Measurements from ENCODE around the gene TFR2. TPM values are rescaled to one million over a fixed set of nuclear protein-coding genes. Genes with fewer than 3 reads are reported as not detected.

TFR2 gene
- total RNA-seq (1 to 10 TPM in 1 of 2 donors, under 1 TPM in 1; 0.87 to 1.5 TPM), polyA plus RNA-seq (ENCODE audit: insufficient read depth, low read depth, low replicate concordance) (1.1 TPM)
- long read RNA-seq, donor 1, partial matches to known transcripts, result 88 of 225 reads
- long read RNA-seq, donor 1, other reads (novel, unspliced or antisense), result 137 of 225 reads
- long read RNA-seq, donor 2, result 0 reads

DNA sequence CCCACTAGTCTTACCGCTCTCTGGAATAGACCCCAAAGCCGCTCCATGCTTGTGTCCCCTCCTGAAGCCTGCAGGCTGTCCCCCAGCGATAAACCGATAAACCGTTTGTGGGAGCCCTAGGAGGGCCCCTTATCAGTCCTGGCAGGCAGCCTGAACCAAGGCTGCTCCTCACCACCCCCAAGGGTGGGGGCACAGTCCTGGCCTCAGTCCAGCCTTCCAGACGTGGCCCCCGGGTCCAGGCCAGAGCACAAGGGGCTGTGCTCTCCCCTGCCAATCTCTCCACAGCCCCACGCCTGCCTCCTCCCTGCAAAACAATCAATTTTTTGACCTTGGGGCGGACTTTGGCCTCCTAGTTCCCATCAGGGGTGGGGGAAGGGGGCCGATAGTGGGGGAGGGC lies at the start of gene TFR2:
Gene TFR2, minus strand, starts transcription at position 90 of the 397 bp plus-strand sequence. Its CDS starts 43 bp downstream, at position 47.
- intact Hi-C loops (cut with DNase I; ENCODE audit: low total_unique reads), result no loop called here
- H3K27me3 ChIP-seq, result no peaks in the 10 kb centered on the region
- H3K36me3 ChIP-seq (ENCODE audit: low read depth, missing control alignments), result no peaks in the 10 kb centered on the region
- H3K4me3 ChIP-seq, result no peak within 1 kb of the TSS
- H3K9me3 ChIP-seq, result no peaks in the 10 kb centered on the region
- no peak for DNase-seq
- WGBS, 2 donors, result 42 to 61% methylated on average over 7 to 10 of the region's 10 CpGs
- no peak for TF ChIP-seq POLR2A (IDR thresholded peaks at IDR 0.05)
- TF ChIP-seq, protein P1, sequence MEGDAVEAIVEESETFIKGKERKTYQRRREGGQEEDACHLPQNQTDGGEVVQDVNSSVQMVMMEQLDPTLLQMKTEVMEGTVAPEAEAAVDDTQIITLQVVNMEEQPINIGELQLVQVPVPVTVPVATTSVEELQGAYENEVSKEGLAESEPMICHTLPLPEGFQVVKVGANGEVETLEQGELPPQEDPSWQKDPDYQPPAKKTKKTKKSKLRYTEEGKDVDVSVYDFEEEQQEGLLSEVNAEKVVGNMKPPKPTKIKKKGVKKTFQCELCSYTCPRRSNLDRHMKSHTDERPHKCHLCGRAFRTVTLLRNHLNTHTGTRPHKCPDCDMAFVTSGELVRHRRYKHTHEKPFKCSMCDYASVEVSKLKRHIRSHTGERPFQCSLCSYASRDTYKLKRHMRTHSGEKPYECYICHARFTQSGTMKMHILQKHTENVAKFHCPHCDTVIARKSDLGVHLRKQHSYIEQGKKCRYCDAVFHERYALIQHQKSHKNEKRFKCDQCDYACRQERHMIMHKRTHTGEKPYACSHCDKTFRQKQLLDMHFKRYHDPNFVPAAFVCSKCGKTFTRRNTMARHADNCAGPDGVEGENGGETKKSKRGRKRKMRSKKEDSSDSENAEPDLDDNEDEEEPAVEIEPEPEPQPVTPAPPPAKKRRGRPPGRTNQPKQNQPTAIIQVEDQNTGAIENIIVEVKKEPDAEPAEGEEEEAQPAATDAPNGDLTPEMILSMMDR (IDR thresholded peaks at IDR 0.05), result no peak
- peaks cover 5% of the 10 kb centered on the region for H3K4me1 ChIP-seq
- no peak within 1 kb of the TSS for H3K27ac ChIP-seq

DNA sequence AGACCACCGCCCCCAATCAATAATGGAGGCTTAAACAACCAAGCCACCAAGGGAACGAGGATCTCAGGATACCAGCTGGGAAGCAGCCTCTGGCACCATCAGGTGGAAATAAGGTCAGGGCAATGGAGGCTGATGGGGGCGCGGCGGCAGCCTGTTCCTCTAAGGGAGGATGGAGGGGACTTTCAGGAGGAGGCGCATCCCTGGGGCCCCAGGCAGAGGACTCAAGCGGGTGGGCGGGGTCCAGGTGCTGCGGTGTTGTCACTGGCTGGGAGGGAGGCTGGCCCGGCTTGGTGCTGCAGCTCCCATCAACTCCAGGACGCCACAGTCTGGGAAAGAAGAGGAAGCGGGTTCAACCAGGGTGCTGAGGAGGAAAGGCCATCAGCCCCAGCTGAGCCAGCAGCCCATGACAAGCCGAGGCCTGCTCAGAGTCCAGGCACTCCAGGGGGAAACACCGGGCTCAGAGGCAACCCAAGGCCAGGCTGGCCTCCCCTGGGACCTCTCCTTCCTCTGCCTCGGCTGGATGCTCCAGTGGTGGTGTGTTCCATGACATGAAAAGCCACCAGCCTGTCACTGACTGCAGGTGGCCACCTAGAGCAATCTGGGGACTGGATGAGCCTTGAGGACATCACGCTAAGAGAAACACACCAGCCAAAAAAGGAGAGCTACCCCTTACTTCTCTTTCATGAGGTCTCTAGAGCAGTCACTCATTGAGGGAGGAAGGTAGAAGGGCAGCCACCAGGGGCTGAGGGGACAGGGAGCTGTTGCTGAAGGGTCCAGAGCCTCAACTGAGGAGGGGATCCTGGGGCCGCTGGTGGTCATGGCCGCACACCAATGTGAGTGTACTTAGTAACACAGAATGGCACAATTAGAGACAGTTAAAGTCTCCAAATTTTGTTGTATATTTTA lies 48.1 kb upstream of the TFR2 start:
- no peak for DNase-seq
- H3K9me3 ChIP-seq, result no peaks in the 10 kb centered on the region
- 76 to 90% methylated on average over 7 to 18 of the region's 18 CpGs for WGBS, 2 donors
- peak overlapping the region; percentile 27 to 59 for H3K27ac ChIP-seq
- H3K36me3 ChIP-seq (ENCODE audit: low read depth, missing control alignments), result no peaks in the 10 kb centered on the region
- TF ChIP-seq, protein P1 (IDR thresholded peaks at IDR 0.05), result no peak
- no peak for TF ChIP-seq POLR2A (IDR thresholded peaks at IDR 0.05)
- no peak overlapping the region for H3K4me3 ChIP-seq
- intact Hi-C loops (cut with DNase I; ENCODE audit: low total_unique reads), result loop anchor here (5.0 kb wide), 2 partner anchors 122 to 222 kb away; no protein-coding TSS in a partner anchor
- H3K27me3 ChIP-seq, result no peaks in the 10 kb centered on the region
- H3K4me1 ChIP-seq, result peaks cover 52% of the 10 kb centered on the region

DNA sequence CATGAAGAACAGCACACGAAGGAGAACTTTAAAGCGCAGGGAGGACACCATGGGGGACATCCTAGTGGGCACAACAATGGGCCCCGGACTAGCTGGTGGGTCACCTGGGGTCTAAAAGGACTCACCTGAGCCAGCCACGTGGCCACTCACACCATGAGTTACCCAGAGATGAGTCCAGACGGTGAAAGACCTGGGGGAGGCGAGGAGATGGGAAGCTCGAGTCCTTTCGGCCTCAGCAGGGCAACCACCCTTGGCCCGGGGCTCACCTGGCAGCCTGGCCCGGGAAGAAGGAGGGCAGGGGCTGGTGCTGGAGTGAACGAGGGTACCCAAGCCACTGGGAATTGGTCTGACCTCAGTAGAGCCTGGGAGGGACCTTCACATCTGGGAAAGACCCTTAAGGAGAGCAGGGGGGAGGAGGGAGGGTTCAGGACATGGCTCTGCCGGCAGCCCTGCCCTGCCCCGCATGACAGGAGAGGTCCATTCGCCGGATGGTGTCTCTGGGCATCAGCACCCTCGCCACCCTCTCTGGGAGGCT lies 47.0 kb upstream of the TFR2 start:
- Histone ChIP-seq H3K4me1 (peaks cover 51% of the 10 kb centered on the region), H3K36me3 (ENCODE audit: low read depth, missing control alignments) (no peaks in the 10 kb centered on the region), H3K27me3 (no peaks in the 10 kb centered on the region), H3K4me3 (no peak overlapping the region), H3K27ac (peak overlapping the region; percentile 27 to 59), H3K9me3 (no peaks in the 10 kb centered on the region)
- TF ChIP-seq, protein P1 (IDR thresholded peaks at IDR 0.05), result no peak
- no peak for TF ChIP-seq POLR2A (IDR thresholded peaks at IDR 0.05)
- 68 to 79% methylated on average over 13 to 16 of the region's 16 CpGs for WGBS, 2 donors
- DNase-seq, result no peak
- intact Hi-C loops (cut with DNase I; ENCODE audit: low total_unique reads), result no loop called here

DNA sequence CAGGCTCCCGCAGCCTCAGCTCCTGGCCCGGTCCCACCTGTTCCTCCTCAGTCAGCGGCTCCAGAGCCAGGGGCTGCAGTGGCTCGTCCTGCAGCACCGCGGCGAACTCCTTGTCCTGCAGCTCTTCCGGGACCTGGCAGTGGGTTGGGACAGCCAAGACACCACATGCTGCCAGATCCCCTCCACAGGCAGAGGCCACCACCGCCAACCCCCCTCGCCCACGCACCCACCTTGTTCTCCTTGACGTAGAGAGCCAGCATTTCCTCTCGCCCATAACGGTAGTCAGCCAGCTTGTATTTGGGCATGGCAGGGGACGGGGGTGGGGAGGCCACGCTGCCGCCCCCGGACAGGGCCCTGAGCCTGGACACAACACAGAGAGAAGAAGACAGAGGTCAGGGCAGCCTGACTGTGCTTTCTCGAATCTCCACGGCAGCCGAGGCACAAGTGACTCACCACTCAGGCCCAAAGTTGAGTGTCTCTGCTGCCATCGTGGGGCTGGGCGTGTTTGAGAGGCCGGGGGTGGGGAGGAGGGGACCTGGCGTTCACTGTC lies 46.5 kb upstream of the TFR2 start:
- peak overlapping the region; percentile 27 to 59 for H3K27ac ChIP-seq
- no peaks in the 10 kb centered on the region for H3K27me3 ChIP-seq
- no peaks in the 10 kb centered on the region for H3K36me3 ChIP-seq (ENCODE audit: low read depth, missing control alignments)
- TF ChIP-seq, protein P1 (IDR thresholded peaks at IDR 0.05), result no peak
- no peak for TF ChIP-seq POLR2A (IDR thresholded peaks at IDR 0.05)
- WGBS, 2 donors, result 57 to 65% methylated on average over 18 to 21 of the region's 25 CpGs
- no peaks in the 10 kb centered on the region for H3K9me3 ChIP-seq
- DNase-seq, result no peak
- H3K4me1 ChIP-seq, result peaks cover 48% of the 10 kb centered on the region
- intact Hi-C loops (cut with DNase I; ENCODE audit: low total_unique reads), result no loop called here
- H3K4me3 ChIP-seq, result no peak overlapping the region
